Neural progenitor cell (in vitro differentiated cells): ENCODE measurements around the gene PDLIM5.

Source experiments
- EZH2 ChIP-seq: fragments of 200-600 bp; sonication (generic); IDR thresholded peaks from 2 replicates; pipeline ENCODE4 v1.6.1; 2017; ENCODE audit warnings: antibody characterized with exemption, mild to moderate bottlenecking, moderate library complexity
- EZH2phosphoT487 ChIP-seq: fragments of 200-600 bp; sonication (generic); IDR thresholded peaks from 2 replicates; pipeline ENCODE4 v1.6.1; 2017; ENCODE audit warnings: antibody characterized with exemption
- TF ChIP-seq, protein P1 (sequence below): fragments of 200-600 bp; sonication (generic); IDR thresholded peaks from 2 replicates; pipeline ENCODE4 v1.5.1; 2017; ENCODE audit warnings: antibody characterized with exemption, mild to moderate bottlenecking

DNA sequence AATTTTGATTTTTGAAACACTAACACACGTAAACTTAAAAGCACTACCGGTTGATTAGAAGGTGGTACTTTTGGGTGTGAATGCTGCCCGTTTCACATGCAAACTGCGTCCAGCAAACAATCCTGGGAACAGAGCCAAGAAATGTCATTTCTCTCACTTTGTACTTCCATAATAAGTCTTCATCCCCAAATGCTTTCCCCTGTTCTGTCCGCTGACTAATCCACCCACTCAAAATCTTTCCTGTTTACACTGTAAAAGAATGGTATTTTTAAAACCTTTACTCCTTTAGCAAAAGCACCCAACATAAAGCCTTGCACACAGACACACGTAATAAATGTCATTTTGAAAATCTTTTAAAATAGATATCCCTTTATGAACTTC is 39.1 kb upstream of the PDLIM5 start:
- TF ChIP-seq, protein P1, sequence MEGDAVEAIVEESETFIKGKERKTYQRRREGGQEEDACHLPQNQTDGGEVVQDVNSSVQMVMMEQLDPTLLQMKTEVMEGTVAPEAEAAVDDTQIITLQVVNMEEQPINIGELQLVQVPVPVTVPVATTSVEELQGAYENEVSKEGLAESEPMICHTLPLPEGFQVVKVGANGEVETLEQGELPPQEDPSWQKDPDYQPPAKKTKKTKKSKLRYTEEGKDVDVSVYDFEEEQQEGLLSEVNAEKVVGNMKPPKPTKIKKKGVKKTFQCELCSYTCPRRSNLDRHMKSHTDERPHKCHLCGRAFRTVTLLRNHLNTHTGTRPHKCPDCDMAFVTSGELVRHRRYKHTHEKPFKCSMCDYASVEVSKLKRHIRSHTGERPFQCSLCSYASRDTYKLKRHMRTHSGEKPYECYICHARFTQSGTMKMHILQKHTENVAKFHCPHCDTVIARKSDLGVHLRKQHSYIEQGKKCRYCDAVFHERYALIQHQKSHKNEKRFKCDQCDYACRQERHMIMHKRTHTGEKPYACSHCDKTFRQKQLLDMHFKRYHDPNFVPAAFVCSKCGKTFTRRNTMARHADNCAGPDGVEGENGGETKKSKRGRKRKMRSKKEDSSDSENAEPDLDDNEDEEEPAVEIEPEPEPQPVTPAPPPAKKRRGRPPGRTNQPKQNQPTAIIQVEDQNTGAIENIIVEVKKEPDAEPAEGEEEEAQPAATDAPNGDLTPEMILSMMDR: no peak
- no peak for TF ChIP-seq EZH2
- no peak for TF ChIP-seq EZH2phosphoT487
